SU-DHL-6 (cell line): Measurements from ENCODE around the gene PRR12.

ENCODE experiments used
- H2AFZ ChIP-seq: fragments of 200-600 bp; sonication (generic); 2 replicates; pipeline ENCODE4 v1.6.1; 2014; ENCODE audit warnings: low read depth, mild to moderate bottlenecking, moderate library complexity, mixed read lengths, antibody characterized with exemption, low read length; ENCODE audit not compliant: severe bottlenecking
- H3F3A ChIP-seq: fragments of 200-600 bp; shearing (Covaris generic); 2 replicates; pipeline ENCODE4 v1.6.0; 2016; ENCODE audit warnings: antibody characterized with exemption, mild to moderate bottlenecking; ENCODE audit not compliant: insufficient read depth
- H3K27ac ChIP-seq: fragments of 200-600 bp; sonication (generic); 2 replicates; pipeline ENCODE4 v1.5.1; 2016; ENCODE audit warnings: low read depth, mild to moderate bottlenecking, low read length, moderate library complexity, mixed read lengths
- H3K27me3 ChIP-seq: fragments of 200-600 bp; sonication (generic), shearing (Covaris generic); 2 replicates; pipeline ENCODE4 v1.6.0; 2014; ENCODE audit warnings: mild to moderate bottlenecking, low read length
- H3K36me3 ChIP-seq: fragments of 200-600 bp; sonication (generic); 2 replicates; pipeline ENCODE4 v1.6.1; 2014; ENCODE audit warnings: mild to moderate bottlenecking, low read length, mixed read lengths
- H3K4me2 ChIP-seq: fragments of 300-600, 200-600 bp; shearing (Covaris generic), sonication (generic); 2 replicates; pipeline ENCODE4 v1.6.0; 2014; ENCODE audit warnings: low read length, low read depth, mild to moderate bottlenecking; ENCODE audit not compliant: poor library complexity, severe bottlenecking
- H3K4me3 ChIP-seq: fragments of 200-600 bp; sonication (generic); 2 replicates; pipeline ENCODE4 v1.5.1; 2014; ENCODE audit warnings: antibody characterized with exemption, low read length, mild to moderate bottlenecking, mixed read lengths; ENCODE audit not compliant: insufficient read depth, poor library complexity, severe bottlenecking
- H3K79me2 ChIP-seq: fragments of 200-600 bp; sonication (generic); 2 replicates; pipeline ENCODE4 v1.6.1; 2014; ENCODE audit warnings: mild to moderate bottlenecking, low read length, moderate library complexity; ENCODE audit not compliant: insufficient read depth
- H3K9ac ChIP-seq: fragments of 200-600 bp; sonication (generic); 2 replicates; pipeline ENCODE4 v1.7.0; 2014; ENCODE audit warnings: mild to moderate bottlenecking, low read length
- H3K9me2 ChIP-seq: fragments of 200-600 bp; sonication (generic); replicated peaks from 2 replicates; pipeline ENCODE4 v1.6.1; 2014; ENCODE audit warnings: low read length; ENCODE audit not compliant: insufficient read depth
- H3K9me3 ChIP-seq: fragments of 200-600 bp; sonication (generic); 2 replicates; pipeline ENCODE4 v1.6.1; 2014; ENCODE audit warnings: low read length, mixed read lengths; ENCODE audit not compliant: insufficient read depth
- H4K20me1 ChIP-seq: fragments of 200-600 bp; sonication (generic); 2 replicates; pipeline ENCODE4 v1.6.1; 2014; ENCODE audit warnings: low read depth, mild to moderate bottlenecking, antibody characterized with exemption, low read length, moderate library complexity, mixed read lengths
- EZH2phosphoT487 ChIP-seq: fragments of 200-600 bp; sonication (generic), shearing (Covaris generic); conservative IDR thresholded peaks from 2 replicates; pipeline ENCODE4 v1.6.1; 2018; ENCODE audit warnings: mild to moderate bottlenecking, antibody characterized with exemption, low read length, moderate library complexity, mixed read lengths
- TF ChIP-seq, protein P1 (sequence below): fragments of 200-600 bp; sonication (generic); IDR thresholded peaks from one replicate; pipeline ENCODE4 v1.5.1; 2017; ENCODE audit warnings: antibody characterized with exemption, mild to moderate bottlenecking, low read length, moderate library complexity; ENCODE audit not compliant: insufficient read depth, poor library complexity, severe bottlenecking

The PRR12 gene

DNA sequence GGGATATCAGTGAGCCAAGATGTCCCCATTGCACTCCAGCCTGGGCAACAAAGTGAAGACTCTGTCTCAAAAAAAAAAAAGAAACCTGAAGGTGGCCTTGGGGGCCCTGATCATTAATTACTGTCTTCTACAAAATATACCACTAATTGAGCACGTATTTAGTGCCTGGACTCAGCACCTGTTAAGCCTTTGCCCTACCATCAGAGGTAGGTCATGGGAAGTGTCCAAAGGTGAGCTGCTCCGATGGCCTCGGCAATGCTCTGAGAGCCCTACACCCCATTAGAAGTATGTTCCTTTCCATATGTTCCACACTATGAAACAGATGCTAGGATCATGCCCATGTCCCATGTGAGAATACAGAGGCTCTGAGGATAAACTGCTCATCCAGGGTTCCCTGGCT lies 31.5 kb upstream of the PRR12 start:
- no peak overlapping the region for H3K4me2 ChIP-seq

DNA sequence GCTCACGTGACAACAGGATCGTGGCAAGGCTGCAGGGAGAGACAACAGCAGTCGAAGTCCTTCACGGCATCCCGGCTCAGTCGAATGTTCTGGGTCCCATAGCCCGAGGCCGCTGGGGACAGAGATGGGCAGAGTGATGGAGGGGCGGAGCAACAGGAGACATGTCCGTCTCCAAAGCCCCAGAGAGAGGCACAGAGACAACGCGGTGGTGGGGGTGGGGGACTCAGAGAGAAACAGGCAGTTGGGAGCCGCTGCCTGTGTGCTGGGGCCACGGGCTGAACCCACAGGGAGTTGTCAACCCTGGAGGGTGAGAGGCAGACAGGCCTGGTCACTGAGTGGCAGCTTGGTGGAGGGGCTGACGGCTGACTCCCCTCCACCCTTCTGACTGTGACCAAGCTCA lies 31.1 kb upstream of the PRR12 start:
- no peaks in the 10 kb centered on the region for H3K9me3 ChIP-seq
- H3K9ac ChIP-seq = no peak overlapping the region
- no peak overlapping the region for H3K4me3 ChIP-seq
- H3K36me3 ChIP-seq = no peaks in the 10 kb centered on the region
- H3K27ac ChIP-seq = no peak overlapping the region
- H4K20me1 ChIP-seq = no peaks in the 10 kb centered on the region
- no peak overlapping the region for H2AFZ ChIP-seq
- TF ChIP-seq EZH2phosphoT487 = no peak
- no peaks in the 10 kb centered on the region for H3K9me2 ChIP-seq
- no peak overlapping the region for H3K4me2 ChIP-seq
- H3K27me3 ChIP-seq = no peaks in the 10 kb centered on the region
- H3F3A ChIP-seq = no peaks in the 10 kb centered on the region
- peaks cover 23% of the 10 kb centered on the region for H3K79me2 ChIP-seq

More for the DNA sequence above, 31.5 kb upstream of the PRR12 start:
- H3K79me2 ChIP-seq = peaks cover 18% of the 10 kb centered on the region
- H3K4me3 ChIP-seq = no peak overlapping the region
- no peaks in the 10 kb centered on the region for H3K36me3 ChIP-seq
- H4K20me1 ChIP-seq = no peaks in the 10 kb centered on the region
- H3K9me2 ChIP-seq = no peaks in the 10 kb centered on the region
- H3K27me3 ChIP-seq = no peaks in the 10 kb centered on the region
- no peak for TF ChIP-seq EZH2phosphoT487
- TF ChIP-seq, protein P1, sequence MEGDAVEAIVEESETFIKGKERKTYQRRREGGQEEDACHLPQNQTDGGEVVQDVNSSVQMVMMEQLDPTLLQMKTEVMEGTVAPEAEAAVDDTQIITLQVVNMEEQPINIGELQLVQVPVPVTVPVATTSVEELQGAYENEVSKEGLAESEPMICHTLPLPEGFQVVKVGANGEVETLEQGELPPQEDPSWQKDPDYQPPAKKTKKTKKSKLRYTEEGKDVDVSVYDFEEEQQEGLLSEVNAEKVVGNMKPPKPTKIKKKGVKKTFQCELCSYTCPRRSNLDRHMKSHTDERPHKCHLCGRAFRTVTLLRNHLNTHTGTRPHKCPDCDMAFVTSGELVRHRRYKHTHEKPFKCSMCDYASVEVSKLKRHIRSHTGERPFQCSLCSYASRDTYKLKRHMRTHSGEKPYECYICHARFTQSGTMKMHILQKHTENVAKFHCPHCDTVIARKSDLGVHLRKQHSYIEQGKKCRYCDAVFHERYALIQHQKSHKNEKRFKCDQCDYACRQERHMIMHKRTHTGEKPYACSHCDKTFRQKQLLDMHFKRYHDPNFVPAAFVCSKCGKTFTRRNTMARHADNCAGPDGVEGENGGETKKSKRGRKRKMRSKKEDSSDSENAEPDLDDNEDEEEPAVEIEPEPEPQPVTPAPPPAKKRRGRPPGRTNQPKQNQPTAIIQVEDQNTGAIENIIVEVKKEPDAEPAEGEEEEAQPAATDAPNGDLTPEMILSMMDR = no peak
- no peaks in the 10 kb centered on the region for H3F3A ChIP-seq
- no peaks in the 10 kb centered on the region for H3K9me3 ChIP-seq
- no peak overlapping the region for H3K27ac ChIP-seq
- no peak overlapping the region for H2AFZ ChIP-seq
- no peak overlapping the region for H3K9ac ChIP-seq

DNA sequence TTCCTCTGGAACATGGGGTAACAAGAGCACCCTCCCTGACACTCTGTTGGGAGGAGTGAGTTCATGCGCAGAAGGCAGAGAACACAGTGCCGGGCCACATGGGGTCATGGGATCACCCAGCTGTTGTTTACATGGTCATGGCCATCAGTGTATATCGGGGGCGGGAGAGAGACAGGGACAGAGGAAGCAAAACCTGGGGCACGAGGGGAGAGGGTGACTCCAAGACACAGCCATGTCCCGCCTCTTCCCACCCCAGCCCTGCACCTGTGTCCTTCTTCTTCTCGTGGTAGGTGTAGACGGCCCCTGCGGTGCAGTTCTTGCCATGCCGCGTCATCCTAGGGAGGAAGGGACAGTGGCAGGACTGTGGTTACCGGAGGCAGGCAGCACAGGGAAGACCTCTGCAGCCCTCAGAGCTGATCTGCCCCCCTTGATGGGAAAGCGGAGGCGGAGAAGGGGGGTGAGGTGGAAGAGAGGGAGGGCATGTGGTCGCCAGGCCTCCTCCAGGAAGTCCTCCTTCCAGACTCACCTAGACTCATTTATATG lies 30.6 kb upstream of the PRR12 start:
- Histone ChIP-seq H3K36me3 (no peaks in the 10 kb centered on the region), H3K9me2 (no peaks in the 10 kb centered on the region), H3K4me3 (no peak overlapping the region), H3K79me2 (peaks cover 28% of the 10 kb centered on the region), H3K9ac (no peak overlapping the region), H3F3A (no peaks in the 10 kb centered on the region), H4K20me1 (no peaks in the 10 kb centered on the region), H3K9me3 (no peaks in the 10 kb centered on the region), H3K4me2 (no peak overlapping the region), H3K27me3 (no peaks in the 10 kb centered on the region), H3K27ac (no peak overlapping the region), H2AFZ (no peak overlapping the region)
- TF ChIP-seq EZH2phosphoT487 = no peak
- TF ChIP-seq, protein P1 = no peak

DNA sequence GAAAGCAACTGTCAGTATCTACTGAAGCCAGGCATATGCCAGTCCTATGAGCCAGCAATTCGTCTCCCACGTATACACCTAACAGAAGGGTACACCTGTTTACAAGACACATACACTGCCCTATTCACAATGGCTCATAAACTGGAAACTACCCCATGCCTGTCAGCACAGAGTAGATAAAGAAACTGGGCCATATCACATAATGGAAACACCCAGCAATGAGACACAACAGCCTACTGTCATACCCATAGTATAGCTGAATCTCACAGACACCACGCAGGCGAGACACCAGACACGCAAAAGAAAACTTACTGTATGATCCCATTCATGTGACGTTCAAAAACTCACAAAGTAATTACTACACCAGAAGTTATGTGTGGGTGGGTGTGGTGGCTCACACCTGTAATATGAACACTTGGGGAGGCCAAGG lies 26.4 kb upstream of the PRR12 start:
- Histone ChIP-seq H3K9ac (no peak overlapping the region), H3K27me3 (no peaks in the 10 kb centered on the region), H2AFZ (no peak overlapping the region), H4K20me1 (no peaks in the 10 kb centered on the region), H3K79me2 (peaks cover 57% of the 10 kb centered on the region), H3K9me3 (no peaks in the 10 kb centered on the region), H3K4me3 (no peak overlapping the region), H3K9me2 (no peaks in the 10 kb centered on the region), H3K27ac (no peak overlapping the region), H3K36me3 (no peaks in the 10 kb centered on the region), H3F3A (no peaks in the 10 kb centered on the region), H3K4me2 (no peak overlapping the region)
- TF ChIP-seq, protein P1 = no peak
- no peak for TF ChIP-seq EZH2phosphoT487
